Memory B cell (primary cell): Measurements from ENCODE around the gene PTGES2.
"Not testable (repeated sequence)": the region's sequence is repeated elsewhere in the genome, so short reads cannot be mapped to it uniquely, and the experiment has no call there.

Source experiments
- ATAC-seq: fragments of 150-1000 bp; cut with Tn5 transposase; 2 replicates; pipeline ENCODE4 v1.10.0; 2021; ENCODE audit warnings: low read depth, mild to moderate bottlenecking, moderate library complexity
- DNase-seq, 2 donors: peaks; one replicate each; pipeline ENCODE4 v3.0.0; 2022; ENCODE audit warnings: low spot score in 2 of 2
- H3K27ac Mint-ChIP-seq: one replicate; pipeline ENCODE4 v1.8.0; 2022; ENCODE audit warnings: mild to moderate bottlenecking, moderate library complexity, mixed read lengths
- H3K27me3 Mint-ChIP-seq: one replicate; pipeline ENCODE4 v1.8.0; 2022; ENCODE audit warnings: mixed read lengths
- H3K36me3 Mint-ChIP-seq: one replicate; pipeline ENCODE4 v1.8.0; 2022; ENCODE audit warnings: mild to moderate bottlenecking, mixed read lengths
- H3K4me1 Mint-ChIP-seq: one replicate; pipeline ENCODE4 v1.8.0; 2022; ENCODE audit warnings: mixed read lengths
- H3K4me3 Mint-ChIP-seq: one replicate; pipeline ENCODE4 v1.8.0; 2022; ENCODE audit warnings: mild to moderate bottlenecking, moderate library complexity, mixed read lengths
- H3K9me3 Mint-ChIP-seq: one replicate; pipeline ENCODE4 v1.8.0; 2022; ENCODE audit warnings: mixed read lengths

Gene PTGES2

DNA sequence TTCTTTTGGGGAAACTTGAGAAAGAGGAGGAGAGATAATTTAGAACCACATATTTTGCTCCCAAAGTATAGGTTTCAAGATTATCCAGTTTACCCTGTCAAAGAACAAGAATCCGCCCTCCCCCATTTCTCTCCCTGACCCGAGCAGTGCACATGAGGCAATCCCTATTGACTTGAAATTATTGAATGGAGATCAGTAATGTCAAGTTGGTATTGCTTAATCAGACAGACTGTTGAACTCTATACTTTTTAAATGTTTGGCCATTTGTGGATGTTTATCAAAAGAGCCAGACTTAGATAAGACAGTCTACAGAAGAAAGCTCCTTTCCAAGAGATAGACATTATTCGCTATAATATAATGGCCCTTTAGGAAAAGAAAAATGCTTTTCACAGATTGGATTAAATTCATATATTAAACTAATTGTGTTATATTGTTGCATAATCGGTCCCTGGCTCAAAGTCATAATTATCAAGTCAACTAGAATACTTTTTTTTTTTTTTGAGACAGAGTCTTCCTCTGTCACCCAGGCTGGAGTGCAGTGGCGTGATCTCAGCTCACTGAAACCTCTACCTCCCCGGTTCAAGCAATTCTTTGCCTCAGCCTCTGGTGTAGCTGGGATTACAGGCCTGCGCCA is 54.2 kb downstream of the PTGES2 start:
- Mint-ChIP-seq H3K36me3 (no peaks in the 10 kb centered on the region), H3K4me3 (peak overlapping the region; percentile 37), H3K27ac (peak overlapping the region; percentile 87), H3K9me3 (no peaks in the 10 kb centered on the region), H3K27me3 (no peaks in the 10 kb centered on the region), H3K4me1 (peaks cover 29% of the 10 kb centered on the region)
- DNase-seq (no peak), ATAC-seq (no peak)

DNA sequence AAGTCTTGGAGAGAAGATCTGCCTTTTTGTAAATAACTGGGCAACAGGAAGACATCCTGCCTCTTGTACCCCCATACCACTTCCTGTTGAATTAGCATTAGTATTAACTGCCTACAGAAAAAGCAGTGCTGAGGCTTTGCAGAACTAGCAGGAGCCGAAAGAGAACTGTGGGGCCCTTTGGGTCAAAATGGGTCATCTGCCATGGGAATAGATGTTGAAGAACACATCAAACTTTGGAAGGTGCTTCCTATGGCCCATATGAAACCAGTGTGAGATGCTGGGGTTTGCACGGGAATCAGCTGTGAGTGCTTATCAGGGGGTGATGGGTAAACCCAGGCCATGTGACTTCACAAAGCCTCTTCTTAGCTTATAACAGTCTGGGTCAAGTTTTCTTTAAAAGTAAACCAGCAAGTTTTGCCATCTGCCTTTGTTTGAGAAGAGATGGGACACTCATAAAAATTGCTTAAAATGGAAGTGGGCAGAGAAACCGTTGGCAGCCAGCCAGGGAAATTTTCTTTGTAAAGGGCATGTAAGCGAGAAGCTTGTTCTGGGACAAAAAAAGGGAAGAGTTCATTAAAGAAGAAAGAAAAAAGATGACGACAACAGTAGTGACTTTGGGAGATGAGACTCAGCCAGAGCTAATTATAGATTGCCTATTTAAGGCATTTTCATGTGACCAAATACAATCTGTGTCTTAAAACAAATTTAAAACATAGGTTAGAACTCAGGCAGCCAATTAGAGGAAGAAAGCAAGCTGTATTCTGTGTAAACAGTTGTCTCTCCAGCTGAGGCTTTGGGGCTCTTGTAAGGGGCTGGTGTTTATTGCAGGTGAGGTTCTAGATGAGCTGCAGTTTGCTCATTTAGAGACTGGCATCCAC is 55.1 kb downstream of the PTGES2 start:
- Mint-ChIP-seq H3K36me3 (no peaks in the 10 kb centered on the region), H3K9me3 (no peaks in the 10 kb centered on the region), H3K4me3 (peak overlapping the region; percentile 52), H3K27me3 (no peaks in the 10 kb centered on the region), H3K4me1 (peaks cover 27% of the 10 kb centered on the region), H3K27ac (peak overlapping the region; percentile 87)
- ATAC-seq = peak; percentile 7
- DNase-seq = peak; percentile 47 to 59

DNA sequence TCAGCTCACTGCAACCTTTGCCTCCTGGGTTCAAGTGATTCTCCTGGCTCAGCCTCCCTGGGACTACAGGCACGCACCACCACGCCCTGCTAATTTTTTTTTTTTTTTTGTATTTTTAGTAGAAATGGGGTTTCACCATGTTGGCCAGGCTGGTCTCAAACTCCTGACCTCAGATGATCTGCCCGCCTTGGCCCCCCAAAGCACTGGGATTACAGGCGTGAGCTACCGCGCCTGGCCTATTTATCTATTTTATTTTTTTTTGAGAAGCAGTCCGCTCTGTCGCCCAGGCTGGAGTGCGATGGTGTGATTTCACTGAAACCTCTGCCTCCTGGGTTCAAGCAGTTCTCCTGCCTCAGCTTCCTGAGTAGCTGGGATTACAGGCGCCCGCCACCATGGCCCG is 56.1 kb downstream of the PTGES2 start:
- H3K4me3 Mint-ChIP-seq = peak overlapping the region; percentile 52
- H3K27ac Mint-ChIP-seq = peak overlapping the region; percentile 87
- peaks cover 27% of the 10 kb centered on the region for H3K4me1 Mint-ChIP-seq
- H3K36me3 Mint-ChIP-seq, ATAC-seq, H3K27me3 Mint-ChIP-seq, H3K9me3 Mint-ChIP-seq, DNase-seq: not testable (repeated sequence)

DNA sequence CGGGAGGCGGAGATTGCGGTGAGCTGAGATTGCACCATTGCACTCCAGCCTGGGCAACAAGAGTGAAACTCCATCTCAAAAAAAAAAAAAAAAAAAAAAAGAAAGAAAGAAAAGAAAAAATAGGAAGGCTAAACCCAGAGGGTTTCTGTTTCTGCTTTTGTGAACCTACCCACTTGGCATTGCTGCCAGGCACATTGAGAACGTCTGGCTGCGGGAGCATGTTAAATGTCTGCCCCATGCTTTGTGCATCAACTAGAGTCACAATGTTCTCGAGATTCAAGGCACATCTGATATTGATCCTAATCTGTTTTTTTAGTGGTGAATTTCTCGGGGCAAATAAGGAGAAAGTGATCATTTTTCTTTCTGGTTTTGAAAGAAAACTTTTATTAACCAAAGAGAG is 56.7 kb downstream of the PTGES2 start:
- Mint-ChIP-seq H3K4me3 (no peak overlapping the region), H3K27me3 (no peaks in the 10 kb centered on the region), H3K36me3 (no peaks in the 10 kb centered on the region), H3K9me3 (no peaks in the 10 kb centered on the region), H3K27ac (no peak overlapping the region), H3K4me1 (peaks cover 33% of the 10 kb centered on the region)
- DNase-seq (no peak), ATAC-seq (no peak)
